Type B pancreatic cell (in vitro differentiated cells): ENCODE results near the gene DMD. TPM values are rescaled to one million over a fixed set of nuclear protein-coding genes. Genes with fewer than 3 reads are reported as not detected.
A peak's percentile ranks its signal among the peaks of the same experiment; 100 is the strongest.

Experiments used
- DNase-seq: peaks from one replicate; pipeline ENCODE4 v3.0.0; 2021; ENCODE audit warnings: mixed read lengths; ENCODE audit not compliant: unreplicated experiment; ENCODE audit errors: extremely low spot score
- H3K27ac Mint-ChIP-seq: 2 replicates; pipeline ENCODE4 v1.8.0; 2021; ENCODE audit warnings: mild to moderate bottlenecking, mixed read lengths
- H3K27me3 Mint-ChIP-seq: 2 replicates; pipeline ENCODE4 v1.8.0; 2021; ENCODE audit warnings: mixed read lengths
- H3K36me3 Mint-ChIP-seq: 2 replicates; pipeline ENCODE4 v1.8.0; 2021; ENCODE audit warnings: mixed read lengths
- H3K4me1 Mint-ChIP-seq: one replicate; pipeline ENCODE4 v1.8.0; 2021; ENCODE audit warnings: mixed read lengths; ENCODE audit not compliant: unreplicated experiment
- H3K4me3 Mint-ChIP-seq: 2 replicates; pipeline ENCODE4 v1.8.0; 2021; ENCODE audit warnings: mild to moderate bottlenecking, mixed read lengths
- H3K9me3 Mint-ChIP-seq: 2 replicates; pipeline ENCODE4 v1.8.0; 2021; ENCODE audit warnings: mixed read lengths
- CTCF ChIP-seq: fragments of 200-600 bp; sonication (generic); conservative IDR thresholded peaks from 2 replicates; pipeline ENCODE4 v1.5.0; 2021; ENCODE audit warnings: antibody characterized with exemption, mild to moderate bottlenecking
- total RNA-seq: library from RNA; stranded (reverse); gene quantifications from 2 replicates; pipeline ENCODE4 v1.2.1, GENCODE V29; 2021; ENCODE audit warnings: low replicate concordance

DMD gene
- total RNA-seq, 1 donor from 2014 or later: 57.1 TPM

- Mint-ChIP-seq H3K9me3 (no peaks in the 10 kb centered on the region), H3K36me3 (peaks cover 4% of the 10 kb centered on the region), H3K4me3 (no peak overlapping the region), H3K27me3 (no peaks in the 10 kb centered on the region), H3K27ac (peak overlapping the region; percentile 12), H3K4me1 (no peaks in the 10 kb centered on the region)
- no peak for DNase-seq
- no peak for TF ChIP-seq CTCF
These were observed 55.1 kb downstream of the DMD start for GRCh38 chrX:33156152-33156726.

- Mint-ChIP-seq H3K4me3 (no peak overlapping the region), H3K4me1 (no peaks in the 10 kb centered on the region), H3K27me3 (no peaks in the 10 kb centered on the region), H3K9me3 (no peaks in the 10 kb centered on the region), H3K36me3 (no peaks in the 10 kb centered on the region), H3K27ac (no peak overlapping the region)
- TF ChIP-seq CTCF: no peak
- DNase-seq: no peak
These were observed 61.8 kb downstream of the DMD start for GRCh38 chrX:33149580-33149979.

- Mint-ChIP-seq H3K36me3 (no peaks in the 10 kb centered on the region), H3K27me3 (no peaks in the 10 kb centered on the region), H3K4me3 (no peak overlapping the region), H3K9me3 (no peaks in the 10 kb centered on the region), H3K27ac (no peak overlapping the region), H3K4me1 (no peaks in the 10 kb centered on the region)
- no peak for TF ChIP-seq CTCF
- DNase-seq: no peak
These were observed 62.3 kb downstream of the DMD start for GRCh38 chrX:33149085-33149484.

GRCh38 chrX:33142331-33142730 is 69.0 kb downstream of the DMD start:
- DNase-seq: no peak
- H3K4me1 Mint-ChIP-seq: no peaks in the 10 kb centered on the region
- no peaks in the 10 kb centered on the region for H3K9me3 Mint-ChIP-seq
- no peaks in the 10 kb centered on the region for H3K36me3 Mint-ChIP-seq
- H3K27me3 Mint-ChIP-seq: peaks cover 4% of the 10 kb centered on the region
- no peak for TF ChIP-seq CTCF
- H3K4me3 Mint-ChIP-seq: no peak overlapping the region
- no peak overlapping the region for H3K27ac Mint-ChIP-seq

- H3K27me3 Mint-ChIP-seq: peaks cover 13% of the 10 kb centered on the region
- H3K4me3 Mint-ChIP-seq: no peak overlapping the region
- no peak overlapping the region for H3K27ac Mint-ChIP-seq
- no peaks in the 10 kb centered on the region for H3K36me3 Mint-ChIP-seq
- no peak for DNase-seq
- no peak for TF ChIP-seq CTCF
- peaks cover 6% of the 10 kb centered on the region for H3K4me1 Mint-ChIP-seq
- no peaks in the 10 kb centered on the region for H3K9me3 Mint-ChIP-seq
These were observed 72.6 kb downstream of the DMD start for GRCh38 chrX:33138677-33139249.

GRCh38 chrX:33134164-33134563 is 77.2 kb downstream of the DMD start:
- H3K27ac Mint-ChIP-seq: no peak overlapping the region
- no peak for DNase-seq
- no peak for TF ChIP-seq CTCF
- peaks cover 18% of the 10 kb centered on the region for H3K4me1 Mint-ChIP-seq
- H3K27me3 Mint-ChIP-seq: peaks cover 31% of the 10 kb centered on the region
- no peaks in the 10 kb centered on the region for H3K36me3 Mint-ChIP-seq
- no peak overlapping the region for H3K4me3 Mint-ChIP-seq
- H3K9me3 Mint-ChIP-seq: peaks cover 4% of the 10 kb centered on the region
